Stomach (tissue), 9 donors: ENCODE results near the gene FAM229B. TPM values are rescaled to one million over a fixed set of nuclear protein-coding genes. Genes with fewer than 3 reads are reported as not detected.
"Not testable (repeated sequence)": the region's sequence is repeated elsewhere in the genome, so short reads cannot be mapped to it uniquely, and the experiment has no call there.

Source experiments
- DNase-seq, 2 donors: peaks; one replicate each; pipeline versions ENCODE4 v3.0.0 to v3.0.0-alpha.2; 2013 to 2019
- H3K27ac ChIP-seq, 5 donors: fragments of 200-600 bp in 4 of 5; sonication (generic) in 4 of 5; one replicate each; pipeline ENCODE4 v1.5.1; 2013 to 2019; ENCODE audit warnings: mild to moderate bottlenecking in 1 of 5, moderate library complexity in 1 of 5
- H3K27me3 ChIP-seq, 3 donors: fragments of 200-600 bp; sonication (generic); one replicate each; pipeline ENCODE4 v1.5.1; 2017 to 2019; ENCODE audit warnings: mixed run types in 1 of 3
- H3K36me3 ChIP-seq, 4 donors: fragments of 200-600 bp; sonication (generic); 1 replicate in 3 of 4; 2 replicates in 1 of 4; pipeline ENCODE4 v1.5.1; 2016 to 2019
- H3K4me1 ChIP-seq, 4 donors: fragments of 200-600 bp; sonication (generic); one replicate each; pipeline ENCODE4 v1.5.1; 2016 to 2019
- H3K4me3 ChIP-seq, 4 donors: fragments of 200-600 bp; sonication (generic) in 3 of 4; one replicate each; pipeline ENCODE4 v1.5.1; 2016 to 2019; ENCODE audit warnings: mild to moderate bottlenecking in 1 of 4
- H3K9me3 ChIP-seq, 4 donors: fragments of 200-600 bp; sonication (generic); one replicate each; pipeline ENCODE4 v1.5.1; 2016 to 2019
- EP300 ChIP-seq: sonication (generic); formaldehyde crosslinking; IDR thresholded peaks from one replicate; pipeline ENCODE4 v1.6.1; 2017; ENCODE audit warnings: antibody characterized with exemption
- POLR2A ChIP-seq, 4 donors: fragments of 450-650 bp; IDR thresholded peaks; one replicate each; pipeline ENCODE4 v1.6.1; 2016; ENCODE audit warnings: antibody characterized with exemption in 4 of 4, control low read depth in 2 of 4, mild to moderate bottlenecking in 1 of 4, moderate library complexity in 1 of 4
- POLR2AphosphoS5 ChIP-seq, 3 donors: sonication (generic); formaldehyde crosslinking; IDR thresholded peaks; one replicate each; pipeline ENCODE4 v1.6.1; 2016; ENCODE audit warnings: antibody characterized with exemption in 3 of 3
- WGBS, 5 donors: extraction: QIAGEN DNeasy Blood & Tissue Kit in 3 of 5; methylation state at CpG; one replicate each; pipeline versions ENCODE4 v1.1.5 to v1.1.7; 2013 to 2018; 5-methylcytosine and 5-hydroxymethylcytosine counted together
- intact Hi-C: fragments of 100-400 bp; cut with DNase I; formaldehyde crosslinking; loops from one replicate; pipeline ENCODE4 v1.15.1; 2023; ENCODE audit warnings: low total_unique reads
- polyA plus RNA-seq, 3 donors: library from polyadenylated mRNA; stranded (reverse); fragments of 200-250 nt; gene quantifications; one replicate each; pipeline ENCODE4 v1.2.3, GENCODE V29; 2013
- total RNA-seq, 5 donors: library from RNA; depleted of rRNA; stranded (reverse); fragments of >200 nt; gene quantifications; one replicate each; pipeline versions ENCODE4 v1.1.0 to v1.2.3, GENCODE V29; 2014 to 2016
- TF ChIP-seq, protein P1 (sequence below), 7 experiments: fragments of 450-650 bp in 4 of 7; fragments of 200-600 bp in 3 of 7; sonication (generic) in 3 of 7; IDR thresholded peaks; one replicate each; pipeline ENCODE4 v1.5.1; 2016 to 2019; ENCODE audit warnings: antibody characterized with exemption in 7 of 7, control low read depth in 2 of 7, mild to moderate bottlenecking in 1 of 7
- donor health status: healthy with polysubstance abuse.
- donor health status: Bipolar disorder and iron deficiency.
- donor health status: healthy.

The FAM229B gene
- total and polyA plus RNA-seq, 8 donors, result 8.1 to 32.4 (median 14.7) TPM; not detected in 1

DNA sequence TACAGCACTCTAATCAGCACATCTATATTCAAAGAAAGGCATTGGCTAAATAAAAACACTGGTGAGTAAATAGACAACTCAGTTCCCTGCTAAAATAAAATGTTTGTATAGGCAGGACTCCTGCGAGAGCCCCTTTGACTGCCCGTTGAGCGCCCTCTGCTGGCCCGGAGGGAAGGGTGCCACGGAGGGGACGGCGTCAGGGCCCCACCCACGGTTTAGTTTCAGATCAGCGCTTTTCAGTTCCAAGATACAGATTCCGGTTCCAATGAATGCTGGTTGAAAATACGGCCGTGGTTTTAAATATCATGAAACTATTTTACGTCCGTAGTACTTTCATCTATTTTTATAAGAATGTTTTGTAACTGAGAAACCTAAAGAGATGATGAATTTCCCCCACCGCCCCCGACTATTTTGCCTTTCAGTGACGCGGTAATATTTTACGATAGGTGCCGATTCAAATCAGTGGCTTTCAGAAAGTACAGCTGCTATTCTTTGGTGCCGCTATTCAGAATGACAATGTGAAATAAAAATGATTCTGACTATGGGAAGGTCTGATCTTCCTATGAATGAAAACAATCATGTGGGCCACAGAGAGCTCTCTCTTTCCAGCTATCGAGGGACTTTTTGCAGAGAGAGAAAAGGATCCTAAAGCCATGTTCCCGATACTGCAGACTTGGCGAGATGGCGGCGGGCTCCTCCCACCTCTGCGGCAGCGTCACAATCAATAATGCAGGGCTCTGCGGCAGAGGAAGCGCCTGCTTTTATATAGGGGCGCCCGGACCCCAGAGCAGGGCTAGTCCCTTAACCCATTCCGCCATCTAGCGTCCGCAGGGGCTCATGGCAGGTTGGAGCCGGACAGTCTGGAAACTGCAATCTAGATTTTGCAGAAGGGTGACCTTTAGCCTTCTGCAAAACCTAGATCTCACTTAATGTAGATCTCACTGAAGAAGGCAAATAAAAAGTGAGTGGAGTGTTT is 44.1 kb upstream of the FAM229B start:
- peak; percentile 84 to 97 for DNase-seq
- H3K27ac ChIP-seq, result peak overlapping the region; percentile 79 to 89 (median 84)
- intact Hi-C loops, result no loop called here
- no peaks in the 10 kb centered on the region for H3K36me3 ChIP-seq
- no peaks in the 10 kb centered on the region for H3K9me3 ChIP-seq
- WGBS, 5 donors, result 0% methylated on average over 36 of the region's 36 CpGs
- TF ChIP-seq POLR2AphosphoS5 (IDR thresholded peaks at IDR 0.05), result peak in 2 of 3 donors; percentile 50 to 68
- no peak for TF ChIP-seq EP300
- no peak for TF ChIP-seq POLR2A (IDR thresholded peaks at IDR 0.05)
- TF ChIP-seq, protein P1, sequence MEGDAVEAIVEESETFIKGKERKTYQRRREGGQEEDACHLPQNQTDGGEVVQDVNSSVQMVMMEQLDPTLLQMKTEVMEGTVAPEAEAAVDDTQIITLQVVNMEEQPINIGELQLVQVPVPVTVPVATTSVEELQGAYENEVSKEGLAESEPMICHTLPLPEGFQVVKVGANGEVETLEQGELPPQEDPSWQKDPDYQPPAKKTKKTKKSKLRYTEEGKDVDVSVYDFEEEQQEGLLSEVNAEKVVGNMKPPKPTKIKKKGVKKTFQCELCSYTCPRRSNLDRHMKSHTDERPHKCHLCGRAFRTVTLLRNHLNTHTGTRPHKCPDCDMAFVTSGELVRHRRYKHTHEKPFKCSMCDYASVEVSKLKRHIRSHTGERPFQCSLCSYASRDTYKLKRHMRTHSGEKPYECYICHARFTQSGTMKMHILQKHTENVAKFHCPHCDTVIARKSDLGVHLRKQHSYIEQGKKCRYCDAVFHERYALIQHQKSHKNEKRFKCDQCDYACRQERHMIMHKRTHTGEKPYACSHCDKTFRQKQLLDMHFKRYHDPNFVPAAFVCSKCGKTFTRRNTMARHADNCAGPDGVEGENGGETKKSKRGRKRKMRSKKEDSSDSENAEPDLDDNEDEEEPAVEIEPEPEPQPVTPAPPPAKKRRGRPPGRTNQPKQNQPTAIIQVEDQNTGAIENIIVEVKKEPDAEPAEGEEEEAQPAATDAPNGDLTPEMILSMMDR (IDR thresholded peaks at IDR 0.05), result peak in 5 of 7 experiments; percentile 85 to 95 (median 91)
- H3K4me1 ChIP-seq, result peaks cover 0 to 25% (median 13%) of the 10 kb centered on the region in 4 donors
- H3K4me3 ChIP-seq, result peak overlapping the region; percentile 55 to 65 (median 60)
- H3K27me3 ChIP-seq, result no peaks in the 10 kb centered on the region

DNA sequence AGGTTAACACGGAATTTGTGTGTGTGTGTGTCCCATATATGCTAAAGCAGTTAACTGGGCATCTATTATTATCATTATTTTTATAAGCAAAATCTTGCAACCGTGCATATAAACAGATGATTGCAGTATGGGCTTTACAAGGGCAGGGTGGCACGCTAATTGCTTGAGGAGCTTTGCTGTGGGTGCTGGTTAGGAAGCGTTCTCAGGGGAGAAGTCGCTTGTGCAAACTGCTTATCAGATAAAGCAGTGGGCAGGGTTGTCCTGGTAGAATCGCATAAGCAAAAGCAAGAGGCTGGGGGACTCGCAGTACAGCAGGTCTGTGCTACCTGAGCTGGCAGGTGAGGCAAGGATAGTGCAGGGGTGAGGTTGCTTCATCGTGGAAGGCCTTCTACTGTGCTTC is 43.2 kb upstream of the FAM229B start:
- intact Hi-C loops, result no loop called here
- peaks cover 0 to 24% (median 11%) of the 10 kb centered on the region in 4 donors for H3K4me1 ChIP-seq
- H3K27ac ChIP-seq, result peak overlapping the region in 2 of 5 donors; percentile 44 to 57

DNA sequence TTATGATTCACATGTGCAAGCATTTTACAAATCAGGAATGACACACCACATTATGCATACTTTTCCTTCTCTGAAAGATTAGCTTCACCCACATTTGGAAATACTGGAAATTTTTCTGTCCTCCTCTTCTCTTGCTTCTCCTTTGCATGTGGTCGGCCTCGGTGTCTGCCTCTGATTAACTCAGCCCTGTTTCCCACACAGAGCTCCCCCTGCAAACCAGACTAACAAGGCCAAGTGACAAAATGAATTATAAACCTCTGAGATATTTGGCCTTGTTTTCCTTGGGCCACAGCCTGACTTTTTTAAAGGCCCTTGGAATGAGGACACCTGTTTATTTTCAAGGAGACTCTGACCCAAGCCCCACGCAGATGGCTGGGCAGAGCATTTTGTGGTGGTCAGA is 42.5 kb upstream of the FAM229B start:
- Histone ChIP-seq H3K27me3 (no peaks in the 10 kb centered on the region), H3K27ac (peak overlapping the region in 1 of 5 donors; percentile 57), H3K9me3 (no peaks in the 10 kb centered on the region), H3K4me3 (no peak overlapping the region), H3K4me1 (peaks cover 0 to 24% (median 11%) of the 10 kb centered on the region in 4 donors), H3K36me3 (no peaks in the 10 kb centered on the region)
- DNase-seq, result no peak
- intact Hi-C loops, result no loop called here
- 60 to 79% (median 71%) methylated on average over 3 of the region's 3 CpGs for WGBS, 5 donors
- TF ChIP-seq EP300 (no peak), POLR2AphosphoS5 (IDR thresholded peaks at IDR 0.05) (peak in 1 of 3 donors; percentile 41)

More for the DNA sequence above, 43.2 kb upstream of the FAM229B start:
- WGBS, 5 donors, result 53 to 60% (median 54%) methylated on average over 8 of the region's 8 CpGs
- no peaks in the 10 kb centered on the region for H3K36me3 ChIP-seq
- TF ChIP-seq POLR2AphosphoS5 (IDR thresholded peaks at IDR 0.05) (no peak), EP300 (no peak), POLR2A (IDR thresholded peaks at IDR 0.05) (no peak)
- TF ChIP-seq, protein P1 (IDR thresholded peaks at IDR 0.05), result no peak
- no peaks in the 10 kb centered on the region for H3K9me3 ChIP-seq
- no peak overlapping the region for H3K4me3 ChIP-seq
- no peak for DNase-seq
- no peaks in the 10 kb centered on the region for H3K27me3 ChIP-seq

DNA sequence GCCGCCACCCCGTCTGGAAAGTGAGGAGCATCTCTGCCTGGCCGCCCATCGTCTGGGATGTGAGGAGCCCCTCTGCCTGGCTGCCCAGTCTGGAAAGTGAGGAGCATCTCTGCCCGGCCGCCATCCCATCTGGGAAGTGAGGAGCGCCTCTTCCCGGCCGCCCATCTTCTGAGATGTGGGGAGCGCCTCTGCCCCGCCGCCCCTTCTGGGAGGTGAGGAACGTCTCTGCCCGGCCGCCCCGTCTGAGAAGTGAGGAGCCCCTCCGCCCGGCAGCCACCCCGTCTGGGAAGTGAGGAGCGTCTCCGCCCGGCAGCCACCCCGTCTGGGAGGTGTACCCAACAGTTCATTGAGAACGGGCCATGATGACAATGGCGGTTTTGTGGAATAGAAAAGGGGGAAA is 39.9 kb upstream of the FAM229B start:
- H3K4me3 ChIP-seq, intact Hi-C loops, DNase-seq, H3K36me3 ChIP-seq, H3K27ac ChIP-seq, H3K27me3 ChIP-seq, H3K9me3 ChIP-seq: not testable (repeated sequence)
- H3K4me1 ChIP-seq, result peaks cover 0 to 22% (median 11%) of the 10 kb centered on the region in 4 donors
- 94 to 96% (median 95%) methylated on average over 17 to 25 of the region's 25 CpGs for WGBS, 5 donors

DNA sequence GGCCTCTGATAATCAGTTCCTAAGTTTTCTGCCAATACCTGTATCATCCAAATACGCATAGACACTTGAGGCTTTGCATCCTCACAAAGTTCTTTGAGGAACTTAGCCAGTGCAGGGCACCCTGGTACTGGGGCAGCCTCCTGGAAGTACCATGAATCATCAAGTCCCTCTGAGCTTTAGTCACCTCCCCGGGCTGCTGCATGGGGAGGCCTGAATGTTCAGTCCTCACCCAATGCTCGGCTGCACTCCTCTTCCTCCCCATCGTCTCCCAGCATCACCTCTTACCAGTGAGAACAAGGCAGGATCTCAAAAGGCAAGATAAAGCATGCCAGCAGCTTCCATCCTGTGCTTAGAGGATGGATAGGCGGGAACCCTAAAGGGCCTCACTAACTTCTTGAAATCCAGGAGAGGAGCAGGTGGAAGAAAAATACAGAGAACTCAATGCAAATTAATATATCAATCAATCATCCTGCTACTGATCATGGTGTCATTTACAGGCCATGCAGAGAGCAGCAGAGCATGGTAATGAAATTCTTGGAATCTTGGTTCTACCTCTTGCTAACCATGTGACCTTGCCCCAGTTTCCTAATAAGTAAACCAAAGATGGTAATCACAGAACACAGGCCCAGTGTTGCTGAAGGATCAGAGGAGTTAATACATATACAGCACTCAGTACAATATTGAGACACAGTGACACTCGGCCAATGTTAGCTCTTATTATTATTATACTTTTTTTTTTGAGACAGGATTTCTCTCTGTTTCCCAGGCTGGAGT is 38.2 kb upstream of the FAM229B start:
- DNase-seq, result no peak
- whole genome bisulfite sequencing, 5 donors, result 77 to 87% (median 81%) methylated on average over 6 of the region's 6 CpGs
- no peaks in the 10 kb centered on the region for H3K9me3 ChIP-seq
- H3K27me3 ChIP-seq, result no peaks in the 10 kb centered on the region
- no peaks in the 10 kb centered on the region for H3K36me3 ChIP-seq
- no peak overlapping the region for H3K27ac ChIP-seq
- no peak overlapping the region for H3K4me3 ChIP-seq
- TF ChIP-seq POLR2A (IDR thresholded peaks at IDR 0.05), result no peak
- no peak for TF ChIP-seq POLR2AphosphoS5 (IDR thresholded peaks at IDR 0.05)
- TF ChIP-seq, protein P1 (IDR thresholded peaks at IDR 0.05), result no peak
- no peak for TF ChIP-seq EP300
- intact Hi-C loops, result no loop called here
- H3K4me1 ChIP-seq, result peaks cover 0 to 16% (median 6%) of the 10 kb centered on the region in 4 donors
